ENCODE data around the gene NBEA.

Gene NBEA

DNA sequence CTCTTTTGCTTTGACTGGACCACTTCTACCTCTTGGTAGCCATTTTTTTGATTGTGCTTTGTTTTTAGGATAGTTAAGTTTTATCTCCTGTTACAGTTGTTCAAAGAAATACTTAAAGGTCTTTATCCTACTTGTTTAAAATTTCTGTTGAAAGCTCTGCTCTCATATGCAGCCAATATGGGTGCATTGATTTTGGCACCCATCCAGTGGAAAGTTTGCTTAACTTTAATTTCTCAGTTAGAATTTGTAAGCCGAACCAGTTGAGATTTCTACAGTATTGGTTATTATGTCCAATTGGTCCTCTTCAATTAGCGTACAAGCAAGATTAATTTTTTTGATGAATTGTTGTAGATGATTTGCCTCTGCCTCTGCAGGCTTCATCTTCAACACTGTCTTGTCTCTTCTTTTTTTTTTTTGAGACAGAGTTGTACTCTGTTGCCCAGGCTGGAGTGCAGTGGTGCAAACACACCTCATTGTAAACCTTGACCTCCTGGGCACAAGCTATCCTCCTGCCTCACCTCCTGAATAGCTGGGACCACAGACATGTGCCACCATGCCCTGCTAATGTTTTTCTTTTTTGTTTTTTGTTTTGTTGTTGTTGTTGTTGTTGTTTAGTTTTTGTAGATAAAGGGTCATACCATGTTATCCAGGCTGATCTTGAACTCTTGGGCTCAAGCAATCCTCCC lies 469.1 kb downstream of the NBEA start:
- FAIRE-seq = no peak

DNA sequence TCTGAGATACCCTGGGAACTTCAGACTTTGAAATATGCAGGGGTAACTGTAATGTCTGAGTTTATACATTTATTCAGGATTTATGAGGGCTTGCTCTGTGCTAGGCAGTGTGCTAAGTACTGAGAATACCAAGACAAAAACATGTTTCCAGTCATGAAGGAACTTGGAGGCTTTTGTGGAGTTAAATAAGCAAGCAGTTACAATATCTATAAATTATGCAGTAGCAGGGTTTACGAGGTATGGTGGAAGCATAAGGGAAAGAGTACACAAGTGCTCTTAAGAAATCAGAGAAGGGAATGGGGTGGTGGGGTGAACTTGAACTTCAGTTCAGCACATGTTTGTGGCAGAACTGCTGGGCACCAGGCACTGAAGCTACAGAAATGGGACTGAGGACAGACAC lies 506.4 kb downstream of the NBEA start:
- no peak for FAIRE-seq

DNA sequence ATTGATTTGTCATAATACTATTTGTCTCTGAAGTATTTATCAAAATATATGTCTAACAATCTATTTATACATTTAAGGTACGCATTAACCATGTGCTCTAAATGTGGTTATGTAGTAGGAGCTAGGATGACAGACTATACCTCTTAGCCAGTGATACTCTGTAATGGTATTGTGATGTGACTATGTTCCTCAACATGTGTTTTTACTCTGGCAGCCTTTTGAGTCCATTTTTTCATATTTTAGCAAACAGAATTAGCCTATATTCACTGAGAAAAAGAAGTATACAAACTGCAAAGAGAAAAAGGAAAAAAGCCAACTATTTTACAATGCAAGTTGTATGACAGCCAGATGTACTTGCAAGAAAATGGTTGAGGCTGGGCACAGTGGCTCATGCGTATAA lies 507.8 kb downstream of the NBEA start:
- FAIRE-seq = no peak

DNA sequence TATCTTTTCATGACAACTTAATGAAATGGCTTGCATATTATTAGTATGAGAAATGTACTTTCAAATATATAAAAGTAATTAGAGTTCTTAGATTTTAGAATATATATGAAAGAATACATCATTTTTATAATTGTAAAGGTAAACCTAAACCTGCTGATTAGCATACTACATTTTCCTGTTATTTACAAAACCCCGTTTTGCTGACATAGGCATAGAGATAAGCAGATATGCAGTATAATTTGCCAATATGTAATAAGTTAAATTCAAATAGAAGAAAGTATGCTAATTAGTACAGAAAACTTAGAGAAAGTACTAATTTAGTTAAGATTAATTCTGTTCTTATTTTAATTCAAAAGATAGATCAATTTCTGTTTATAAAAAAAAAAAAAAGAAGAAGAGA lies 513.0 kb downstream of the NBEA start:
- peak; percentile 33 for FAIRE-seq

DNA sequence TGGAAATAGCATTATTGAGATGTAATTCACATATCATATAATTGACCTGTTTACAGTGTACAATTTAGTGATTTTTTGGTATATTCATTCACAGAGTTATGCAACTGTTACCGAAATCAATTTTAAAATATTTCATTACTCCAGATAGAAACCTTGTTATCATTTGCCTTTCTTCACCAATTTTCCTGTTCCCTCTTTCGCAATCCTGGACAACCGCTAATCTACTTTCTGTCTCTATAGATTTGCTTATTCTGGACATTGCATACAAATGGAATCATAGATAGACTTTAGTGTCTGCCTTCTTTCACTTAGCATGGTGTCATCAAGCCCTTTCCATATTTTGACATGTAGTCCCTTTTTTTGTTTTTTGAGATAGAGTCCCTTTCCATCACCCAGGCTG lies 515.2 kb downstream of the NBEA start:
- no peak for FAIRE-seq

DNA sequence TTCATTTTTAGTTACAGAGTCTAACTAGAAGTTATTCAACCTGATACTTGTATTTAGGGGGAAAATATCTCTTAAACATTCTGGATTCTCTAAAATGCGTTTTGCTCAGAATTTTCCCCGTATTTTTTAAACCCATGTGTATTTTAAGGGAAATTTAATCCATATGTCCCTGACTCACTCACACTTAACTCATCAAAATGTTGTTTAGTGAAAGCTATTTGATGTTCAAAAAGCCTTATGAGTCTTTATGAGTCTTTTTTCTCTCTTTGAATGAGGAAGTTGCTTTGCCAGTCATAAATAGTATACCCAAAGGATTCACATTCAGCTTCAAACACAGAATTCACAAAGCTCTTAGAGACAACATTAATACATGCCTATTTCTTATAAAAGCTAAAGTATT lies 518.0 kb downstream of the NBEA start:
- no peak for FAIRE-seq

DNA sequence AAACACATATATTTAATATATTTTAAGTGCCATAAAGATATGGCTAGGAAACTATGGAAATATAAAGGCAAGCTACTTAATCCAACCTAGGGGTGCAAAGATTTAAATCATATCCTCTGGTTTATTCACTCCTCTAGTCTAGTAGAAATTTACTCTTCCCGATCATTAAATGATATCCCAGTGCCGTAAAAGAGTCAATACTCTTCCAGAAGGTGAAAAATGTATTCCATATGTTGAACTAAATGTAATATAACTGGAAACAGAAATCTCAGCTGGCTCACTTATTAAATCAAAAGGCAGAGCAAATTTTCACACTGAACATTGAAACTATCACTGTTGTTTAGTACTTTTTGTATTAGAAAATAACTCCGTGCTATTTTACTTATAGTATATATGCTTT lies 523.3 kb downstream of the NBEA start:
- FAIRE-seq = no peak

DNA sequence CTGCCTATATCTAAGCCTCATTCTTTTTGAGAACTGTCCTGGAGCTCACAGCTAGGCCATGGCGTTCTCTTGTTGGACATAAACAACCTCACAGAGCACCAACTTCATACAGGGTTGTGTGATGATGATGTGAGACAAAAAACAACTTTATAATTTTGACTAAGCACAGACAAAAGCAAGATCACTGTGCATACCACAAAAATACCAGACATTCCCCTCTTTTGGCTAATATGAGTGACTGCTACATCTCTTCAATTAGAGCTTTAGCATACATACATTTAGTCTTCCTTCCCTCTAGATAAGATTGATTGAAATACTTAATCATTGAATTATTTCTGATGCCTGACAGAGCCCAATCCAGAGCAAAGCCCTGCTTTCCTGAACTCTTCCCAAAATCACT lies 526.1 kb downstream of the NBEA start:
- no peak for FAIRE-seq

DNA sequence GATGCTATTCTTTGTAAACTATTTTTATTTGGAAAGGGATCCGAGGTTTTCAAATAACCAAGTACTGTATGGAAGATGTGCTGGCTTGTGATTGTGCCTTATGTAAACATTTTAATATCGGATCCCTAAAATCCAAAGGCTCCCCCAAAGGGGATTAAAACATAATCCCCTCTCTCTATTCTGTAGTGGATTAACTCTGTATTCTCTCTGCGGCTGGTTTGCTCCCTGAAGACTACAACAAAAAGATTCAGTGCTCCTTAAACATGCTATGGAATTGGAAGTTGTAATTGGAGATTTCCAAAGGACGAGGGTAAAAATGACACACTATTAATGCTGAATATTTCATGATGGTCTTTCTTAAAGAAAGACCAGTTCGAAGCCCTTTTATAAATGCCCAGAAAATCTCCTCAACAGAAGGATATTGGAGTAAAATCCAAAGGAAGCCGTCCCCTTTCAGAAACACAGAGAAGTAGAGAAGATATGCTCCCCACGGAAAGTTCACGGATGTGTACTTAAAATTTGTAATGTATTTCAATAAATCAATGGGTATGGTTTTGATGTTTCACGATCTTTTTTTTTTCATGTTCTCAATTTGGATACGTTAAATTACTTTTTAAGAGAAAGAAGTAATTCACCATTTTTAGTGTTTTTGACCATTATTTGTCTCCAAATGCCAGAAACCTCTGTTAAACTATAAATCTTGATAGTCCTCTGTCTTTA lies 527.9 kb downstream of the NBEA start:
- FAIRE-seq = no peak

DNA sequence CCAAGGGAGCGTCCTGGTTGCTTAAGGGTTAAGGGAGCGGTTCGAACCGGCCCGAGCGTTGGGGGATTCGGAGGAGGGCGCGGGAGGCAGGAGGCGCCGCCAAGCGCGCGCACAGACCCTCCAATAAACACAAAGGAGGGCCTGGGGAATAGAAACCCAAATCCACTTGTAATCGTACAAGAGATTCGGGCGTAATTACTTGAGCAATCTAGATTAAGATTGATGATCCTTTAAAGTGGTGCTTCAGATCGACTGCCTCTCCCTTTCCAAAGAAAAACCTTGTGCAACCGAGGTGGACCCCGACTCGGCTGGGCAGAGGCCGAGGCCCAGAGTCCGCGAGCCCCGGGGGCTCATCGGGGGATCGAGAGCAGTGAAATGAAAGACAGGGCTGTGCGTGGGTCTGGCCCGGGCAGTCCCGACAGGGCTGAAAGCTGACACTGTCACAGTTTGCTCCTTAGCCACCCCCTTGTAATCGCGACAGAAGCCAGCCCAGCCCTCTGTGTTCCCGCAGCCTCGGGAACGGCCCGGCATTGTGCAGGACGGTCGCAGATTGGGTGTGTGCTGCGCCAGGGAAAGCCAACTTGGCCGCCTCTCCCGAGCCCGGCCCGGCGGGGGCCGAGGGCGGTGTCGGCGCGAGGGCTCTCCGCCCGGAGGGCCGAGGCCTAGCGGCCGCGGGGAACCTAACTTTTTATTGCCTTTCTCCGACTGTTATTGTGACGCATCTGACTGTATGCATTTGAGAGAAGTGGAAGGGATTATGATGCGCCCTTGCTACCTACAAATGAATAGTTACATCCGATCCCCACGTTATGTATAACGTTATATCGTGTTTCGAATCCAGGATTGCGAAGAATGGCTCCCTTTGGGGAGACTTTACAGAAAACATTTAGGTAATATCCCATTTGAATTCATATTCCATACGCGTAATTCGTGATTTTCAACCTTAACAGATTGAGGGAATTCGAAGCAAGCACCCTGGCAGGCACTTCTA lies 528.9 kb downstream of the NBEA start:
- FAIRE-seq = no peak

DNA sequence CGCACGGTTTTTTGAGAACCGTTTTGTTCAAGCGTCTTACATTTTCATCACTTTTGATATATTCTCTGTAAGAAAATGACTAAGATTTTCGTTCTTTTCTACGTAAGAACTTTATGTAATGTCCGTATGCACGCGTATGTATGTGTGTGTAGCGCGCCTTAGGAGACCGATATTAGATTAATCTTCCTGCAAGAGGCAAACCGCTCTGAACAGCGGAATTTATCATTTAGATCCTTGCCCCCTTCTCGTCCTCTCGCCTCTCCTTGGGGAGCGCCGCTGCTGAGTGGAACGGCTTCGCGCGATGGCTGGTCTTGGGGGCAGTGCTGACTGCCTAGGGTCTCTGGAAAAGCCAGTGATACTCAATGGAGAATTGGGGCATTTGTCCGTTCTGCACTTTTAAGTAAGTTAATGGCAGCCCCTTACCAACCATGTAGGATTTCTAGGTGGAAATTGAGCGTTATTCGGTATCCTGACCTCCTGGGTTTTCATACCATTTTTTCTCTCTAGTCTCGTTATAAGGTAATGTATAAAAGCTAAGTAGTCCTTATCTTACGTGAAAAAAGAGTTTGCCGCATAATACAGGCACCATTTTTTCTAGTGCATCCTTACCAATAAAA lies 529.7 kb downstream of the NBEA start:
- no peak for FAIRE-seq

DNA sequence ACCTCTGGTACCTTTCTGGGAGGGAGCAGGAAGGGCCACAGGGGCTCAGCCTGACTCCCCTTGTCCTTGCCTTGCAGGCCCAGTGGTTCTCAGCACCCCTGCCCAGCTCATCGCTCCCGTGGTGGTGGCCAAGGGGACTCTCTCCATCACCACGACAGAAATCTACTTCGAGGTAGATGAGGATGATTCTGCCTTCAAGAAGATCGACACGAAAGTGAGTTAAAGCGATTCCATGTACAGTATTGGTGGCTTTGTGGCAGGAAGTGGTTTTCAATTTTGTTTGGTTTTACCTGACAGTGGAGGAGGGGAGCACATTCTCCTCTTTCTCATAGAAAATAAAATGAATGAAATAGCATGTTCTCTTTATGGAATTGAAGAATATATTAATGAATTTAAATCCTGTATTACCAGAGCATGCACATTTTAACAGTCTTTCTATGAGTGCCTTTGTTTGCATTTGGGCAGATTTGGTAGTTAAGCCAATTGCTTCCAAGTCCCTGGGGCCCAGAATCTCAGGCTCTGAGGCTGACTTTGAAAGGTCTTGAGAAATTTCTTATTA lies 530.3 kb downstream of the NBEA start:
- no peak for FAIRE-seq

DNA sequence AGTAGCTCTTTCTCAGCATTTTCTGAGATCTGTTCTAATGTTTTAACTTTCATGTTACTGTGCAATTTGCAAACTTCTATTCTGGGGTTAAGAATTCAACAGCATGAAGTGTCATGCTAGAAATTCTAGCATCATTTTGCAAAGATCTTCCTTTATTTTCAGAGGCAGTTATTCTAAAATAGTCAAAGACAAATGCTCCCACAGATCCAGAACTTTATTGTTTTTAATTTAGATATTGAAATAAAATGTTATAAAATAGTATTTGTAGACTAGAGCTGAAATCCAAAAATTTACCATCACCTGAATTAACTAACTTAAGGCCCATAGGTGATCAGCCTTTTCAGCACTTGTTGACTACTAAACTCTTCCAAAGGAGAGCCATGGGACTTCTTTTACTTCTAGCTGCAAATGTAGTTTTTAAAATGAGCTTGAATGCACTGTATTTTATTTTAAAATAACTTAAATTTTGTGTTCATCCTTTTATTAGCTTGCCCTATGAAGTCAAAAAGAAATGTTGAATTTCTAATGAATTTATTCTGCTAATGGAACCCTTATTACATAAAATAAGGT lies 531.2 kb downstream of the NBEA start:
- no peak for FAIRE-seq

DNA sequence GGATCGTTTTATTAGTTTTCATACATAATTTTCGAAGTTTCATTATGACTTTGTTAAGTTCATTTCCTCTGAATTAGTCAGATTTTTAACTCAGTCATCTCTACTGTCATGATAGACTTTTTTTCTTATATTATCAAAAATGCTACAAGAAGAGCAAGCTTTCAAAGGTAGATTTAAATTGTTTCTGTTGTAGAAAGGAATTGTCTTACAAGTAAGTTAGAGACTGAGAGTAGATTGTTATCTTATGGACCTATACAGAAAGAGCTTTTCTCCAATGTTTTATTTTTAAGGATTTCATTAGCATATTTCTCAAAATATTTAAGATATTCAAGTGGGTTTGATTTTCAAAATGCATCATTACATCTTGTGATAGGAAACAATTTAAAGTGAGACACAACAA lies 531.7 kb downstream of the NBEA start:
- FAIRE-seq = peak; percentile 65

DNA sequence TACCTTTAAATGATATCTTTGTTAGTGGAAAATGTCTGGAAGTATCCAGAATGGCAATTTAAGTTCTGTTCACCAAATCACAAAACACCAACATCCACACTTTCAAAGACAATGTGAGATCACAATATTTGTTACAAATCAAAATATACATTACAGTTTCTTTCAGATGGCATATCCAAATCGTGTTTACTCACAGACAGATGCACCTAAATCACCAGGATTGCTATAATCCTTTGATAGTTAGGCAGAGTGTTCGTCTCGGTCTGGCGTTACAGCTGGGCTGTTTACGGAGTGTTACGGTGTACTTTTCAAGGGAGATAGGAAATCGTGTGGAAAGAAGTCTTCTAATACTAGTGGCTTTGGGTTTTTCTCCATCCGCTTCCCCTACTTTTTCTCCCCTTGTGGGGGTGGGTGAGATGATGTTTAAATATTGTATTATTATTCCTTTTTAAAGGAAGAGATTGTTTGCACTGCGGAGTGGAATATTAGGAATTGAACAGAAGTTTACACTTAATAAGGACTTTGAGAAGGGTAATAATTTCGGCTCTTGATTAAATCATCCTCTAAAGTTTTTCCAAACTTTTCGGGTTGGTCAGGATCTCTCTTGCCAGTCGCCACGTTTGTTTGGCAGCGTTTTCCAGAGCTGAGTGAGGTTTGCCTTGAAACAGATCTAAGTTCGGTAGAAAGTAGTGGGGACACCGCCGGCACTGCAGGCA lies 532.6 kb downstream of the NBEA start:
- no peak for FAIRE-seq

DNA sequence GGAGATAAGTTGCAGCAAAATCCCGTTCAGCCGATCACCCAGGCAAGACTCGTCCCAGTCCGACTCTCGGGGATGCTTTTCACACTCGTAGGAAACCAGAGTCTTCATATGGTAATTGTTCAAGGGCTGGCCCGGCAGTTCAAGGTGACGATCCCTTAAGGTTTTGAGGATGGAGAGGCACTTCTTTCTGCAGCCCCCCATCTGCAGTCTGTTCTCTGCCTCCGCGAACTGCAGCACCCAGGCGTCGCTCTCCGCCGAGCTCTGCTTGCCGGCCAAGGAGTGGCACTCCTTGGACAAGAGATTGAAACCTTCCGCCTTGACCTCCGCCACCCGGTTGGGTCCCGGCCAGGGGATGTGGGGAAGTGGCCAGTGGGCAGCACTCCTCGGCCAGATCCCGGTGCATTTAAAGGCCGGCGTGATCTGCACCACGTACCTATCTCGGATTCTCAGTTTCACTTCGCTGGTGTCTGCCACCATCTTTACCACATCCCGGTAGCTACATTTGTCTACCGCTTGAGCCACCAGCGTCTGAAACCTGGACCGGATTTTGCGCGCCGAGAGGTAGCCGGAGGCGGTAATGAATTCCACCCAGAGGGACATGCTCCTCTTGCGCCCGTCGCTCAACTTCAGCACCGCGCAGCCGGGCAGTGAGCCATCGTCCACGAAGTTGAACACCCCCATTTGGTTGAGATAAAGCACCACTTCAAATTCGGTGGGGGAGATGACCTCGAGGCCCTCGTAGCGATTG lies 533.3 kb downstream of the NBEA start:
- FAIRE-seq = no peak

DNA sequence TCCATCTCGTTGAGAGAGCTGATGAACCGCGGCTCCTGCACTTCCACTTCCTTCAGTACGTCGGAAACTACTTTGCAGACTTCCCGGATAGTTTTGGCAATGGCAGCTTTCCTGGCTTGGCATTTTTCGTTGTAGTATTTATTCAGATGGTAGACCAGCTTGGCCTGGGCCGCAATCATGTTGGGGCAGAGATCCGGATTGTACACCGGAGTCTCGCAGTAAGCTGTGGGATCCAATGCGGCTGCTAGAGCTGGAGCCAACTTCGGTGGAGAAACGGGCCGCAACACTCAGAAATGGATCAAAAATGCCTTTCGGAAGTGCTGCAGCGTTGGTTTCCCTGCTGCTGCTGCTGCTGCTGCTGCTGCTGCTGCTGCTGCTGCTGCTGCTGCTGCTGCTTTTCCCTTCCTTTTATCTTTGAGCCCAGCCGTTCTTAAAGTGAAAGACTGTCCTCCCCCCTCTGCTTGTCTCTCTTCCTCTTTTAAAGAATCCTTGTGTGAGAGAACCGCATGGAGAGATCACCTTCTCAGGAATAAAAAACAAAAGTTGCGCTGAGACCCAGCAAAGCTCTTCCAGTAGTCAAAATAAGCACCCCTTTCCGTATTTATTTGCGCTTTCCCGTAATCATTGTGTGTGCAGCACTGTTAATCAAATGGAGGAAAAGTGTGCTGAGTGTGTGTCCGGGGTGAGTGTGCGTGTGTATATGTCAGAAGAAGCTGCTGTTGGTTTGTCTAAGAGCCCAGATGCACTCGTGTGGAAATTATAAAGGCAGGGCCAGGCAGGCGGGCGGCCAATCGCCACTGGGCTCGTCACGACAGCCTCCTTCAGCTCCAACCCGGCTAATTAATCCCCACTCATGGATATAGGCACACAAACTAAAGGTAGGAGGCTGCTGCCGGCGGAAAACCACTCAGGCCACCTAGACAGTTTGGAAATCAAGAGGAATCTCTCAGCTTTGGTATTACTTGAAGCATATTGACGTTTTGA lies 534.2 kb downstream of the NBEA start, which contains the start of gene MAB21L1:
Gene MAB21L1, minus strand, starts transcription at position 730 of the 984 bp plus-strand sequence. Its CDS starts 551 bp downstream, at position 179.
- FAIRE-seq = no peak

DNA sequence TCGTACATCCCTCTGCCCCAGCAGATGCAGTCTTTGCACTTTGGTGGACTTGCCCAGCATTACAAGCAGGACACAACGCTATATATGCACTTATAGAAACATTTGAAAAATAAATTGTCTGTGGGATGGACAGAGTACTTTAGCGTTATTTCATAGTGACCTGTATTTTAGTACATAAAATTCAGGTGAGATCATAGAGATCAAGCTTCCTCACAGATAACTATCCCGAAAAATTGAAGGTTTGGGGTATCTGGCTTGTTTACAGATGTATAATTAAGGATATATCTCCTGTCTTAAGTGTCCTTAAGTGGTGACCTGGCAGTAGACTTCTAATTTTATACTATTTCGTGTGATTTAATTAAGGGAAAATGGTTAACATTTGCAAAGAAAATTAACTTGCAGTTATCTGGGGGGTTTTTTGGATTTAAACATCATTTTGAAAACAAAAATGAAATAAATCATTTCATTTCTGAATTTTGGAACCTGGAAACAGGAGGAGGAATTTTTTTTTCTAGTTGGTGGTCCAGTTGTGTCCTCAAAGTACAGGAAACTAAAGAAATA lies 535.4 kb downstream of the NBEA start:
- FAIRE-seq = no peak
